Measurements from ENCODE around the gene ABHD10.

Gene ABHD10

DNA sequence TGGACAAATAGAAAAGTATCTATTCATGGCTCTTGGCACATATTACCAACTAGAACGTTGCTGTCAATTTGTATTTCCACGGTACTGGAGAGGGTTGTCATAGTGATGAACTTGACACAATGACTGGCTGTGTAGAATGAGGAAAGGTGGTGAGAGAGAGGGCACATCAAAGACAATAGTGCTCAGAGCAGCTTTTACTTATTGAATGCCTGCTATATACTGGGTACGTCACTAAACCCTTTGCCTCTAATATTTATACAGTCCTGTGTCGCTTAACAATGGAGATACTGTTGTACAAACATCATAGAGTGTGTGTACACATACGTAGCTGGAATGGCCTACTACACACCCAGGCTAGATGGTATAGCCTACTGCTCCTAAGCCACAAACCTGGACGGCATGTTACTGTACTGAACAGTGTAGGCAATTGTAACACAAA, 64.0 kb downstream of the ABHD10 start:
- no peaks in the 10 kb centered on the region for H3K79me2 ChIP-seq (ENCODE audit: insufficient read depth, low read length)
- no peaks in the 10 kb centered on the region for H3K9me3 ChIP-seq (ENCODE audit: insufficient read depth, low read length, severe bottlenecking)
- no peak overlapping the region for H3K27ac ChIP-seq (ENCODE audit: low read length)
- DNase-seq (no peak), ATAC-seq (ENCODE audit: insufficient read depth, low read depth) (no peak)
- H3K4me2 ChIP-seq (ENCODE audit: insufficient read depth, low read length), result no peak overlapping the region
- no peak for TF ChIP-seq EZH2 (IDR thresholded peaks at IDR 0.05; ENCODE audit: borderline replicate concordance, low read depth, low read length, severe bottlenecking)
- TF ChIP-seq, protein P1, sequence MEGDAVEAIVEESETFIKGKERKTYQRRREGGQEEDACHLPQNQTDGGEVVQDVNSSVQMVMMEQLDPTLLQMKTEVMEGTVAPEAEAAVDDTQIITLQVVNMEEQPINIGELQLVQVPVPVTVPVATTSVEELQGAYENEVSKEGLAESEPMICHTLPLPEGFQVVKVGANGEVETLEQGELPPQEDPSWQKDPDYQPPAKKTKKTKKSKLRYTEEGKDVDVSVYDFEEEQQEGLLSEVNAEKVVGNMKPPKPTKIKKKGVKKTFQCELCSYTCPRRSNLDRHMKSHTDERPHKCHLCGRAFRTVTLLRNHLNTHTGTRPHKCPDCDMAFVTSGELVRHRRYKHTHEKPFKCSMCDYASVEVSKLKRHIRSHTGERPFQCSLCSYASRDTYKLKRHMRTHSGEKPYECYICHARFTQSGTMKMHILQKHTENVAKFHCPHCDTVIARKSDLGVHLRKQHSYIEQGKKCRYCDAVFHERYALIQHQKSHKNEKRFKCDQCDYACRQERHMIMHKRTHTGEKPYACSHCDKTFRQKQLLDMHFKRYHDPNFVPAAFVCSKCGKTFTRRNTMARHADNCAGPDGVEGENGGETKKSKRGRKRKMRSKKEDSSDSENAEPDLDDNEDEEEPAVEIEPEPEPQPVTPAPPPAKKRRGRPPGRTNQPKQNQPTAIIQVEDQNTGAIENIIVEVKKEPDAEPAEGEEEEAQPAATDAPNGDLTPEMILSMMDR (IDR thresholded peaks at IDR 0.05; ENCODE audit: borderline replicate concordance, extremely low read depth, low read length, poor library complexity, severe bottlenecking), result no peak
- peak overlapping the region; percentile 71 for H2AFZ ChIP-seq (ENCODE audit: low read depth, low read length)
- no peaks in the 10 kb centered on the region for H3K27me3 ChIP-seq (ENCODE audit: insufficient read depth, low read length, poor library complexity)
- H4K20me1 ChIP-seq (ENCODE audit: insufficient read depth, low read length), result no peaks in the 10 kb centered on the region
- no peak overlapping the region for H3K9ac ChIP-seq (ENCODE audit: low read depth, low read length)
- peaks cover 12% of the 10 kb centered on the region for H3K4me1 ChIP-seq (ENCODE audit: insufficient read depth, low read length)
- H3K4me3 ChIP-seq (ENCODE audit: low read depth in 1 of 2, low read length in 2 of 2), result no peak overlapping the region
- H3K36me3 ChIP-seq (ENCODE audit: insufficient read depth, low read length), result no peaks in the 10 kb centered on the region

Data from DND-41 (cell line).